OCI-LY7 (cell line): Measurements from ENCODE around the gene RNU1-4. TPM values are rescaled to one million over a fixed set of nuclear protein-coding genes. Genes with fewer than 3 reads are reported as not detected.
"Not testable (repeated sequence)": the region's sequence is repeated elsewhere in the genome, so short reads cannot be mapped to it uniquely, and the experiment has no call there.

Source experiments
- BruUV-seq: library from RNA; stranded (reverse); fragments of 400-500 nt; replicated peaks from 2 replicates; lab custom pipeline; 2021; lab: Mats Ljungman, UMichigan
- CTCF ChIA-PET: fragments of 300-600 bp; sonication (Branson Sonifier 250); formaldehyde crosslinking; loops from one replicate; lab custom pipeline; 2022; ENCODE audit warnings: antibody characterized with exemption; ENCODE audit not compliant: unreplicated experiment; lab: Charles Lee
- POLR2A ChIA-PET: fragments of 300-600 bp; sonication (Branson Sonifier 250); formaldehyde crosslinking; loops from one replicate; lab custom pipeline; 2022; ENCODE audit warnings: antibody characterized with exemption; lab: Charles Lee
- DNase-seq: peaks from one replicate; pipeline ENCODE4 v3.0.0-alpha.2; 2015; ENCODE audit warnings: low spot score
- H2AFZ ChIP-seq: fragments of 200-600 bp; sonication (generic), shearing (Covaris generic); 2 replicates; pipeline ENCODE4 v1.6.1; 2014; ENCODE audit warnings: mild to moderate bottlenecking, antibody characterized with exemption, low read length, moderate library complexity
- H3K27ac ChIP-seq: fragments of 200-600 bp; sonication (generic); 2 replicates; pipeline ENCODE4 v1.5.1; 2014; ENCODE audit warnings: mixed run types, low read depth, mild to moderate bottlenecking, moderate library complexity, low read length, inconsistent platforms; ENCODE audit not compliant: poor library complexity, severe bottlenecking
- H3K36me3 ChIP-seq: fragments of 200-600 bp; sonication (generic); 2 replicates; pipeline ENCODE4 v1.6.1; 2014; ENCODE audit warnings: mild to moderate bottlenecking, antibody characterized with exemption, low read length, moderate library complexity, mixed read lengths; ENCODE audit not compliant: insufficient read depth
- H3K4me1 ChIP-seq: fragments of 200-600 bp; sonication (generic); 2 replicates; pipeline ENCODE4 v1.5.1; 2014; ENCODE audit warnings: mild to moderate bottlenecking, low read length; ENCODE audit not compliant: insufficient read depth, poor library complexity, severe bottlenecking
- H3K4me2 ChIP-seq: fragments of 200-600 bp; sonication (generic); 2 replicates; pipeline ENCODE4 v1.6.1; 2014; ENCODE audit warnings: mild to moderate bottlenecking, low read length
- H3K4me3 ChIP-seq: fragments of 200-600 bp; sonication (generic); 2 replicates; pipeline ENCODE4 v1.5.1; 2014; ENCODE audit warnings: mild to moderate bottlenecking, low read depth, low read length; ENCODE audit not compliant: poor library complexity, severe bottlenecking
- H3K79me2 ChIP-seq: fragments of 200-600 bp; sonication (generic); 2 replicates; pipeline ENCODE4 v1.6.1; 2016; ENCODE audit warnings: low read depth, mild to moderate bottlenecking, low read length, moderate library complexity, mixed read lengths; ENCODE audit not compliant: insufficient read depth
- H3K9me2 ChIP-seq: fragments of 200-600 bp; sonication (generic); 2 replicates; pipeline ENCODE4 v1.6.1; 2016; ENCODE audit warnings: mild to moderate bottlenecking, low read length, mixed read lengths; ENCODE audit not compliant: insufficient read depth
- H3K9me3 ChIP-seq: fragments of 200-600 bp; sonication (generic); 2 replicates; pipeline ENCODE4 v1.6.1; 2014; ENCODE audit warnings: mild to moderate bottlenecking, mixed run types, low read length, mixed read lengths
- H4K20me1 ChIP-seq: fragments of 200-600 bp; sonication (generic); 2 replicates; pipeline ENCODE4 v1.6.1; 2014; ENCODE audit warnings: mild to moderate bottlenecking, antibody characterized with exemption, low read length, moderate library complexity, mixed read lengths; ENCODE audit not compliant: insufficient read depth
- intact Hi-C: fragments of 100-400 bp; cut with micrococcal nuclease; formaldehyde crosslinking; loops from one replicate; pipeline ENCODE4 v1.10.0; 2022; ENCODE audit not compliant: unreplicated experiment
- total RNA-seq, 2 experiments: library from RNA; depleted of rRNA in 1 of 2; stranded (reverse); fragments of >200 nt in 1 of 2; shearing (Covaris generic) in 1 of 2; gene quantifications; 2 replicates each; pipeline ENCODE4 v1.2.3, GENCODE V29; 2014 to 2022

Gene RNU1-4
- total RNA-seq, 2 experiments from 2014 or later, result under 0.01 to 1,968 TPM

GRCh38 chr1:16776835-16777234 is 36.5 kb downstream of the RNU1-4 start:
- POLR2A ChIA-PET, BruUV-seq, CTCF ChIA-PET: not testable (repeated sequence)

GRCh38 chr1:16777821-16778220 is 37.5 kb downstream of the RNU1-4 start:
- not testable (repeated sequence) for H3K4me1 ChIP-seq, BruUV-seq, DNase-seq

More at GRCh38 chr1:16776835-16777234, 36.5 kb downstream of the RNU1-4 start:
- intact Hi-C loops, H3K9me2 ChIP-seq, H3K27ac ChIP-seq, H3K9me3 ChIP-seq, H3K4me3 ChIP-seq, H3K4me2 ChIP-seq, H4K20me1 ChIP-seq, H3K4me1 ChIP-seq, H3K36me3 ChIP-seq, H2AFZ ChIP-seq, DNase-seq, H3K79me2 ChIP-seq: not testable (repeated sequence)

DNA sequence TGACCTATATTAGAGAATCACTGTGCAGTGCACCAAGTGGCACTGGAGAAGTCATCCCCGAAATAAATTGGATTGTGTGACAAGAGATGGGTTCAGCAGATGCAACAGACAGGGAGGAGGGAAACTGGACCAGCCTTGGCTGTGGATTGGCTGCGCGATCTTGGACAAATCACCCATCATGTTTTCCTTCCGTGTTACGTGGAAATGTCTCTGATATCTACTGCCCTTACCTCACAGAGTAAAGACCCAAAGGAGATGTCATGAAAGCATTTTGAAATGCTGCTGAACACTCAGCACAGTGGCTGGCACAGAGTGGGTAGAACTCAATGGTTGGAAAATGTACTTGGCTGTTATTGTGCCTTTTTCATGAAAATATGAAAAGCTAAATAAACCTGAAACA is 39.2 kb downstream of the RNU1-4 start:
- H3K9me2 ChIP-seq, H4K20me1 ChIP-seq, H3K36me3 ChIP-seq, CTCF ChIA-PET, H3K79me2 ChIP-seq, intact Hi-C loops, H2AFZ ChIP-seq, H3K27ac ChIP-seq, H3K4me2 ChIP-seq, DNase-seq, POLR2A ChIA-PET, BruUV-seq, H3K4me3 ChIP-seq, H3K4me1 ChIP-seq, H3K9me3 ChIP-seq: not testable (repeated sequence)

More at GRCh38 chr1:16777821-16778220, 37.5 kb downstream of the RNU1-4 start:
- H3K4me3 ChIP-seq, CTCF ChIA-PET, H3K27ac ChIP-seq, POLR2A ChIA-PET, H2AFZ ChIP-seq, H3K9me3 ChIP-seq, H3K36me3 ChIP-seq, H3K9me2 ChIP-seq, H3K4me2 ChIP-seq, H4K20me1 ChIP-seq, H3K79me2 ChIP-seq, intact Hi-C loops: not testable (repeated sequence)

- not testable (repeated sequence) for H3K9me2 ChIP-seq, BruUV-seq, H3K36me3 ChIP-seq
Observed at GRCh38 chr1:16781033-16781432, 40.7 kb downstream of the RNU1-4 start.

DNA sequence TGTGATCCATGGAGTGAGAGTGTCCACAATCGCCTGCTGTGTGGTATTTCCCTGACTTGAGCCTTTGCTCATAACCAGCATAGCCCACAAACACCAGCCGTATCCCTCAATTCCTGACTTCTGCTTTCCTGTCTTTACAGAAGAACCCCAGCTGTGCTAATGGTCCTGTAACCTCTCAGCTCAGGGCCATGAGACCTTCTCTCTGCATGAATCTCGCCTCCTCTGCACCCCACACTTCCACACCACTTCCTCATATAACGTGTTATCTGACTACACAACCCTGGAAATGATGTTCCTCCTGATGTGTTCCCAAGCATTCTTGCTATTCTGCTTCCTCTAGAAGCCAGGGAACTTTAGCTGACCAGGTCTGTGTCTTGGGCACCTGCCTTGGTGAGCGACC is 41.3 kb downstream of the RNU1-4 start:
- H3K4me1 ChIP-seq, CTCF ChIA-PET, POLR2A ChIA-PET, H4K20me1 ChIP-seq, BruUV-seq, H3K9me2 ChIP-seq, H3K4me2 ChIP-seq, DNase-seq, H3K27ac ChIP-seq, H3K79me2 ChIP-seq, intact Hi-C loops, H3K9me3 ChIP-seq, H3K36me3 ChIP-seq, H2AFZ ChIP-seq, H3K4me3 ChIP-seq: not testable (repeated sequence)

More at GRCh38 chr1:16781033-16781432, 40.7 kb downstream of the RNU1-4 start:
- H3K27ac ChIP-seq, DNase-seq, H4K20me1 ChIP-seq, H3K4me2 ChIP-seq, intact Hi-C loops, H3K4me3 ChIP-seq, H3K79me2 ChIP-seq, CTCF ChIA-PET, POLR2A ChIA-PET, H3K9me3 ChIP-seq, H3K4me1 ChIP-seq, H2AFZ ChIP-seq: not testable (repeated sequence)

DNA sequence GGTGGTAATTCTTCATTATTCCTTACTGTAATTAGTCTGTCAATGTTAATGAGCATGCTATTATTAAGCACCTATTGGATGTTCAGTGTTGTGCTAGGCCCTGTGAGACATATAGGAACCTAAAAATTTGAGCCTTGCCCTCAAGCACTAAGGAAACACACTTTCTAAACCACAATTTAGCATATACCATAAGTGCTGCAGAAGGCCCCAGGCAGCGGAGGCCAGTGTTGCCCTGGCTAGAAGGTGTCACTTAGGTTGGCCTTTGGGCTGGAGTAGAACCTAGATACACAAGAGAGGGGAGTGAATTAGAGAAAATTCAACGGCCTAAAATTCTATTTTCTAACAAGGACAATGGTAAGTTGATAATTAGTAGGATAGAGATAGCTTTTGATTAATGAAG is 44.6 kb downstream of the RNU1-4 start:
- H3K4me2 ChIP-seq, H3K79me2 ChIP-seq, H4K20me1 ChIP-seq, intact Hi-C loops, POLR2A ChIA-PET, H3K9me3 ChIP-seq, H3K9me2 ChIP-seq, DNase-seq, BruUV-seq, CTCF ChIA-PET, H3K36me3 ChIP-seq, H3K27ac ChIP-seq, H3K4me3 ChIP-seq, H3K4me1 ChIP-seq, H2AFZ ChIP-seq: not testable (repeated sequence)

- H4K20me1 ChIP-seq, H3K36me3 ChIP-seq, POLR2A ChIA-PET, H3K9me2 ChIP-seq, BruUV-seq, H3K79me2 ChIP-seq, H3K4me3 ChIP-seq, H3K4me1 ChIP-seq, intact Hi-C loops, H3K9me3 ChIP-seq, H2AFZ ChIP-seq, CTCF ChIA-PET, H3K4me2 ChIP-seq, H3K27ac ChIP-seq, DNase-seq: not testable (repeated sequence)
Observed at GRCh38 chr1:16786362-16786761, 46.0 kb downstream of the RNU1-4 start.
